WTC11 (cell line): Measurements from ENCODE around the gene CACNA2D3. TPM values are rescaled to one million over a fixed set of nuclear protein-coding genes. Genes with fewer than 3 reads are reported as not detected.

Experiments used
- ATAC-seq: fragments of 200-7000 bp; cut with Tn5 transposase; 2 replicates; pipeline ENCODE4 v1.10.0; 2021; ENCODE audit warnings: mild to moderate bottlenecking, moderate library complexity
- CTCF ChIA-PET: fragments of 300-600 bp; sonication (Branson Sonifier 250); formaldehyde crosslinking; loops from one replicate; lab custom pipeline; 2021; ENCODE audit warnings: antibody characterized with exemption; lab: Charles Lee
- POLR2A ChIA-PET: fragments of 350-600 bp; sonication (Branson Sonifier 250); formaldehyde crosslinking; loops from one replicate; lab custom pipeline; 2021; ENCODE audit warnings: antibody characterized with exemption; lab: Charles Lee
- DNase-seq: peaks from one replicate; pipeline ENCODE4 v3.0.0; 2021; ENCODE audit warnings: low spot score
- H3K27ac Mint-ChIP-seq: 2 replicates; pipeline ENCODE4 v1.8.0; 2021; ENCODE audit warnings: mixed read lengths
- H3K27me3 Mint-ChIP-seq: 2 replicates; pipeline ENCODE4 v1.8.0; 2021; ENCODE audit warnings: low read depth, mild to moderate bottlenecking, moderate library complexity, mixed read lengths
- H3K36me3 Mint-ChIP-seq: 2 replicates; pipeline ENCODE4 v1.8.0; 2021; ENCODE audit warnings: mixed read lengths
- H3K4me1 Mint-ChIP-seq: 2 replicates; pipeline ENCODE4 v1.8.0; 2022; ENCODE audit warnings: mixed read lengths
- H3K4me3 Mint-ChIP-seq: 2 replicates; pipeline ENCODE4 v1.8.0; 2021; ENCODE audit warnings: mild to moderate bottlenecking, moderate library complexity, mixed read lengths
- H3K9me3 Mint-ChIP-seq: 2 replicates; pipeline ENCODE4 v1.8.0; 2021; ENCODE audit warnings: mixed read lengths
- CBFB ChIP-seq: sonication (generic); formaldehyde crosslinking; IDR thresholded peaks from 2 replicates; pipeline ENCODE4 v1.8.1; 2022; ENCODE audit warnings: mild to moderate bottlenecking, low read depth, missing genetic modification reagents
- E2F4 ChIP-seq: sonication (generic); formaldehyde crosslinking; IDR thresholded peaks from 2 replicates; pipeline ENCODE4 v1.8.1; 2022; ENCODE audit warnings: low read depth, mild to moderate bottlenecking, moderate library complexity, missing genetic modification reagents, borderline replicate concordance
- EMX1 ChIP-seq: fragments of 250-450 bp; sonication (Bioruptor Pico); IDR thresholded peaks from 2 replicates; pipeline ENCODE4 v1.8.0; 2021; ENCODE audit warnings: mild to moderate bottlenecking
- FOXP4 ChIP-seq: sonication (generic); formaldehyde crosslinking; IDR thresholded peaks from 2 replicates; pipeline ENCODE4 v1.8.0; 2022; ENCODE audit warnings: mild to moderate bottlenecking, missing genetic modification reagents
- GABPB1 ChIP-seq: sonication (generic); formaldehyde crosslinking; IDR thresholded peaks from 2 replicates; pipeline ENCODE4 v1.8.1; 2023; ENCODE audit warnings: mild to moderate bottlenecking, missing genetic modification reagents
- HMGXB4 ChIP-seq: sonication (generic); formaldehyde crosslinking; IDR thresholded peaks from 2 replicates; pipeline ENCODE4 v1.8.1; 2023; ENCODE audit warnings: mild to moderate bottlenecking, moderate library complexity, missing genetic modification reagents
- KAT7 ChIP-seq: sonication (generic); formaldehyde crosslinking; IDR thresholded peaks from 2 replicates; pipeline ENCODE4 v1.8.1; 2023; ENCODE audit warnings: missing genetic modification reagents, mild to moderate bottlenecking, borderline replicate concordance
- MAX ChIP-seq: sonication (generic); formaldehyde crosslinking; IDR thresholded peaks from 2 replicates; pipeline ENCODE4 v1.8.0; 2022; ENCODE audit warnings: mild to moderate bottlenecking, missing genetic modification reagents
- MXD4 ChIP-seq: fragments of 250-450 bp; sonication (Bioruptor Pico); IDR thresholded peaks from 2 replicates; pipeline ENCODE4 v1.8.0; 2021; ENCODE audit warnings: mild to moderate bottlenecking, moderate library complexity, borderline replicate concordance
- NR2C2 ChIP-seq: sonication (generic); formaldehyde crosslinking; IDR thresholded peaks from 2 replicates; pipeline ENCODE4 v1.8.0; 2022; ENCODE audit warnings: mild to moderate bottlenecking, missing genetic modification reagents
- OVOL2 ChIP-seq: fragments of 250-450 bp; sonication (Bioruptor Pico); IDR thresholded peaks from 2 replicates; pipeline ENCODE4 v1.9.0; 2021; ENCODE audit warnings: mild to moderate bottlenecking, borderline replicate concordance
- RELA ChIP-seq: sonication (generic); formaldehyde crosslinking; IDR thresholded peaks from 2 replicates; pipeline ENCODE4 v1.8.1; 2022; ENCODE audit warnings: missing genetic modification reagents, mild to moderate bottlenecking, borderline replicate concordance
- RORB ChIP-seq: fragments of 250-450 bp; sonication (Bioruptor Pico); IDR thresholded peaks from 2 replicates; pipeline ENCODE4 v1.9.0; 2021; ENCODE audit warnings: mild to moderate bottlenecking
- SMAD4 ChIP-seq: sonication (generic); formaldehyde crosslinking; IDR thresholded peaks from 2 replicates; pipeline ENCODE4 v1.8.0; 2022; ENCODE audit warnings: mild to moderate bottlenecking, missing genetic modification reagents
- TCF7 ChIP-seq: sonication (generic); formaldehyde crosslinking; IDR thresholded peaks from 2 replicates; pipeline ENCODE4 v1.8.0; 2022; ENCODE audit warnings: mild to moderate bottlenecking, low read depth, missing genetic modification reagents, moderate library complexity
- TEAD4 ChIP-seq: sonication (generic); formaldehyde crosslinking; IDR thresholded peaks from 2 replicates; pipeline ENCODE4 v1.8.0; 2022; ENCODE audit warnings: mild to moderate bottlenecking, missing genetic modification reagents
- USF1 ChIP-seq: sonication (generic); formaldehyde crosslinking; IDR thresholded peaks from 2 replicates; pipeline ENCODE4 v1.8.0; 2022; ENCODE audit warnings: mild to moderate bottlenecking, missing genetic modification reagents
- ZNF219 ChIP-seq: sonication (generic); formaldehyde crosslinking; IDR thresholded peaks from 2 replicates; pipeline ENCODE4 v1.8.0; 2023; ENCODE audit warnings: missing genetic modification reagents, mild to moderate bottlenecking, borderline replicate concordance
- ZNF281 ChIP-seq: sonication (generic); formaldehyde crosslinking; IDR thresholded peaks from 2 replicates; pipeline ENCODE4 v1.8.0; 2023; ENCODE audit warnings: mild to moderate bottlenecking, missing genetic modification reagents
- ZNF317 ChIP-seq: sonication (generic); formaldehyde crosslinking; IDR thresholded peaks from 2 replicates; pipeline ENCODE4 v1.8.1; 2023; ENCODE audit warnings: low read depth, mild to moderate bottlenecking, moderate library complexity, missing genetic modification reagents, borderline replicate concordance
- ZNF396 ChIP-seq: fragments of 250-450 bp; sonication (Bioruptor Pico); IDR thresholded peaks from 2 replicates; pipeline ENCODE4 v1.8.0; 2021; ENCODE audit warnings: mild to moderate bottlenecking, moderate library complexity, borderline replicate concordance
- ZNF423 ChIP-seq: fragments of 250-450 bp; sonication (Bioruptor Pico); IDR thresholded peaks from 2 replicates; pipeline ENCODE4 v2.1.2; 2022; ENCODE audit warnings: mild to moderate bottlenecking, moderate library complexity
- total RNA-seq: library from RNA; stranded (reverse); gene quantifications from 3 replicates; pipeline ENCODE4 v1.2.3, GENCODE V29; 2021
- TF ChIP-seq, protein P1 (sequence below): fragments of 250-450 bp; sonication (Bioruptor Pico); IDR thresholded peaks from 2 replicates; pipeline ENCODE4 v1.9.0; 2021; ENCODE audit warnings: mild to moderate bottlenecking

CACNA2D3 gene
- total RNA-seq, 1 experiment from 2014 or later = 5.0 TPM

GRCh38 chr3:54859184-54859583, 736.8 kb downstream of the CACNA2D3 start:
- POLR2A ChIA-PET = interaction anchor here (0.6 kb wide), 1 partner anchor 503 kb away, joined by 3 read pairs; no protein-coding TSS in a partner anchor
- H3K36me3 Mint-ChIP-seq = no peaks in the 10 kb centered on the region
- H3K4me3 Mint-ChIP-seq = no peak overlapping the region
- no peaks in the 10 kb centered on the region for H3K27me3 Mint-ChIP-seq
- CTCF ChIA-PET = interaction anchor here (4.3 kb wide), 1 partner anchor 28 kb away, joined by 20 read pairs; no protein-coding TSS in a partner anchor
- no peak overlapping the region for H3K27ac Mint-ChIP-seq
- no peaks in the 10 kb centered on the region for H3K9me3 Mint-ChIP-seq
- no peak for ATAC-seq
- no peak for DNase-seq
- TF ChIP-seq E2F4 (no peak), TCF7 (no peak), EMX1 (no peak)
- TF ChIP-seq, protein P1, sequence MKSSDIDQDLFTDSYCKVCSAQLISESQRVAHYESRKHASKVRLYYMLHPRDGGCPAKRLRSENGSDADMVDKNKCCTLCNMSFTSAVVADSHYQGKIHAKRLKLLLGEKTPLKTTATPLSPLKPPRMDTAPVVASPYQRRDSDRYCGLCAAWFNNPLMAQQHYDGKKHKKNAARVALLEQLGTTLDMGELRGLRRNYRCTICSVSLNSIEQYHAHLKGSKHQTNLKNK (CRISPR knock-in tag) = no peak
- H3K4me1 Mint-ChIP-seq = peaks cover 61% of the 10 kb centered on the region

- no peak for TF ChIP-seq USF1 (CRISPR knock-in tag)
- TF ChIP-seq OVOL2 (CRISPR knock-in tag) = no peak
- no peak for TF ChIP-seq ZNF281 (CRISPR knock-in tag)
- no peak for TF ChIP-seq KAT7 (CRISPR knock-in tag)
- TF ChIP-seq FOXP4 (CRISPR knock-in tag) = no peak
- no peak for TF ChIP-seq ZNF219 (CRISPR knock-in tag)
- no peak for TF ChIP-seq HMGXB4 (CRISPR knock-in tag)
- no peak for TF ChIP-seq SMAD4
- TF ChIP-seq MAX = no peak
- no peak for TF ChIP-seq RELA
- TF ChIP-seq TEAD4 (CRISPR knock-in tag) = no peak
- TF ChIP-seq GABPB1 = no peak
- no peak for TF ChIP-seq ZNF396 (CRISPR knock-in tag)
- TF ChIP-seq RORB (CRISPR knock-in tag) = no peak
- TF ChIP-seq EMX1 = no peak
- TF ChIP-seq NR2C2 (CRISPR knock-in tag) = no peak
- TF ChIP-seq ZNF423 (CRISPR knock-in tag) = no peak
- TF ChIP-seq CBFB (CRISPR knock-in tag) = no peak
- no peak for TF ChIP-seq ZNF317 (CRISPR knock-in tag)
- no peak for TF ChIP-seq MXD4 (CRISPR knock-in tag)
- TF ChIP-seq, all 79 proteins: peak for 0
- no peak for ATAC-seq
- no peak for DNase-seq
- peaks cover 48% of the 10 kb centered on the region for H3K4me1 Mint-ChIP-seq
- H3K4me3 Mint-ChIP-seq = no peak overlapping the region
- H3K36me3 Mint-ChIP-seq = no peaks in the 10 kb centered on the region
- POLR2A ChIA-PET = no interaction called here
- CTCF ChIA-PET = interaction anchor here (0.6 kb wide), 1 partner anchor 688 kb away, joined by 4 read pairs; no protein-coding TSS in a partner anchor
- H3K9me3 Mint-ChIP-seq = no peaks in the 10 kb centered on the region
- no peaks in the 10 kb centered on the region for H3K27me3 Mint-ChIP-seq
- H3K27ac Mint-ChIP-seq = no peak overlapping the region
These were observed 739.1 kb downstream of the CACNA2D3 start for GRCh38 chr3:54861248-54862067.
